ENCODE measurements around the gene NAA10.

Gene NAA10

DNA sequence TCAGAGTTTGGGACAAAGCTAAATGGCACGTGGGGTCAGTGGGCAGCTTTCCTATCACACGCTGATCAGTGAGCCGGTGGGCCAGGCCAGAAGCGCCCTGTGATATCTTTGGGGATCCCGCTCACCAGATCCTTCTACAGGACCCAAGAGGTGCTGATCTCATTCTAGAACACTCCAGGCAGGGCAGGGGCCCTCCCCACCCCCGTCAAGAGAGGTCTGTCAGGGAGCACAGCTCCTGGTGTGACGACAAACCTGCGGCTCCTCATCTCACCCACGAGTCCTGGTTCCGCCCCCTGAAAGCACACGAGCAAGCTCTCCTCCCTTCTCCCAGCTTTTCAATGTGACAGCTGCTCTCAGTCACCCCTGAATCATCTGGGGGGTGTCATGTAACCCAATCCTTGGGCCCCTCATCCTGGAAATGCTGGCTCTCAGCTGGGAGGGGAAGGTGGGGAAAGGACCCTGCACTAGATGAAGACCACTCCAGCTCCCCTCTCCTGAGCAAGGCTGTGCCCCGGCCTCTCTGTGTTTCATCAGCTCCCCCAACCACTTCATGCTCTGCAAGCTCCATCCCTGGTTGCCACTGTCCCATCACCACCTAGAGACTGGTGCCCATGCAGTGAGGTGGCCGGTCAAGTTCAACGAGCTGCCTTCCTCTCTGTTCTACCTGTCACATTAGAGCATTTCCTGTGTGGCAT, 32.2 kb upstream of the NAA10 start:
- DNase-seq, result no peak

DNA sequence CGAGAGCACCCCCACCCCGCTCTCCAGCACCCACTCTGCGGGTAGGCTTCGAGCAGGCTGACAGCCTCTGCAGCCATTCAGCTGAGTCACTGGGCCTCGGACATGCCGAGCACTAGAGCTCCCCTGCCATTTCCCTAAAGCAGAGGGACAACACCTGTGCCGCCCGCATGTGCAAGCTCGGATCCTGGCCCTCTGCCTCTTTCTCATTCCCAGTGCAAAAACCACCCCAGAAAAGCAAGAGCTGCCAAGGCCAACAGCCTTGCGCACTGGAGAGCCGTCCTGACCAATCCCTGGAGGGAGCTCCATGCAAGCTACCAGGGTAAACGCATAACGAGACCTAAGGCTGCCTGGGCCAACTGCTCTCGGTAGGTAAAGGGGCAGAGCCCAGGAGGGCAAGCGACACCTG, 31.4 kb upstream of the NAA10 start:
- DNase-seq, result no peak

DNA sequence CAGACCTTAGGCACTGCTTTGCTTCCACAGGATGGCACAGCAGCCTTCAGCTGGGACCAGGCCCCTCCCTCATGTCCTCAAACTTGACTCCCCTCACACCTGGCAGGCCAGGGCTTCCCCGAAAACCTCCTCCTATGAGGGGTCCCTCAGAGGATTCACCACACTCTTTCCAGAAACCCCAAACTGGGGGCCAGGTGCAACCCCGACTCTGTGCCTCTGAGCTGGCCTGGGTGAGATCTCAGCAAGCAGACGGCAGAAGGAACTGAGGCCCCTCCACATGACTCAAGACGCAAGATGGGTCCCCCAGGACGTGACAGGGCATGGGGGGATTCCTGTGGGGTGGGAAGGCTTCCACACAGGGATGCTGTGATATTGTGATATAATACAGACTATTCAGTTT, 30.6 kb upstream of the NAA10 start:
- no peak for DNase-seq

DNA sequence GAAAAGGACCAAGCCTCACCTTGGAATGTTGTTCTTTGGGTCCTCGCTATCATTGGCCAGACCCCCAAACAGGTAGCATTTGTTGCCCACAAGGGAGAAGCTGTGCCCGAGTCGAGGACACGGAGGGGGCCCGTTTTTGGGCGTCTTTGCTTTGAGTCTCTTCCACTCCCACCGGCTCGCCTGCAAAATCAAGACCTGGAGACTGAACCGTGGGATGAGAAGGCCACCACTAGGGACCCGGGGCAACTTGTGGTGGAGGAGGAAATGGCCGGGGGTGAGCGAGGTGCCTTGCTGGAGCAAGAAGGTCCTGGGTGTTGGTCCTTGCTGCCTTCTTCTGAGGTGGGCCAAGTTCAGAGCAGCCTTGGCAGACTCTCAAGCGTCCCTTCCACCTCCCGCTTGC, 29.3 kb upstream of the NAA10 start:
- DNase-seq, result no peak

DNA sequence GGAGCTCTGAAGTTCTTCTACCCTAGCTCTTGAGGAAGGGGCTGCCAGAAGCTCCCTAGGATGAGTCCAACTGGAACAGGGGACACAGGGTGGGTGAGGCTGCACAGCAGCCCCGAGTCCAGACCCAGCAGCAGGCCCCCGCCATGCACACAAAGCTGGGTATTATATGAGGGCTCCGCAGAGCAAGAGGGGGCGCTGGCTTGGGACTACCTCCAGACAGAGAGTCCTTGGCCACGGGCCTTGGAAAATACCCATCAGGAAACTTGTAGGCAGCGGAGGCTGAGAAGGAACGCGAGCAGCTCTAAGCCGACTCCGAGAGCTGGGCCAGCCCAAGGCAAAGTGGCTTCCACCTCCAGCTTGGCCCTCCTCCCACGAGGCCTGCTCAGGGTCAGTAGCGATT, 28.7 kb upstream of the NAA10 start:
- DNase-seq, result no peak

DNA sequence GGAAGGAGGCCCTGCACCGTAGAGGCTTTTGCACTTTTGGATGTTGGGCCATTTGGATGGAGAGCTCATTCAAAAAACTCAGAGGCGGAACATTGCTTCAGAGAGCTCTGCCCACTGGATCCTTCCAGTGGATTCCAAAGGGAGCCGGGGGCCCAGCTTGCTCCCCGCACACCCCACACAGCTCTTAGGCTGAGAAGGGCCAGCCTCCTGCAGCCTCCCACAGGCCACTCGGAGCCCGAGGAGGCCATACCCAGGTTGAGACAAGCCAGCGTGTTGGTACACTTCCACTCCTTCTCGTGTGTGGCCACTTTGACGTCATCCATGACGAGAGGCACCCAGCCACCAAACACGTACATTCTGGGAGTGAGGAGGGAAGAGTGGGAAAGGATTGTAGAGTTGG, 26.5 kb upstream of the NAA10 start:
- DNase-seq, result no peak

DNA sequence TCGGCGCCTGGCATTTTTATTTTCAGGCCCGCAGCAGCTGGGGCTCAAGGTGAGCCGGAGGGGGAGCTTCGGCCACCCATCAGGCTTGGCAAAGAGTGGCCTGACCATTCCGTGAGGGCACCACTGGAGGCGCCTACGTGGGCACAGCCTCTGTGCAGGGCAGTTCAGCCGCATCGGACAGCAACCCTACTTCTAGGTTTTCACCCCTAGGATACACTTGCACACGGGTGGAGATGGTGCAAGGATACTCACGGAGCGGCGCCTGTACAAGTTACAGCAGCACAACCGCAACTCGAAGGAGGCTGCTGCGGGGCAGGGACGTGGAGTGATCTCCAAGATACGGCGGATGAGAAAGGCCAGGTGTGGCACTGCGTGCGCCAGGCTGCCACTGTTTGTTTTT, 25.9 kb upstream of the NAA10 start:
- no peak for DNase-seq

DNA sequence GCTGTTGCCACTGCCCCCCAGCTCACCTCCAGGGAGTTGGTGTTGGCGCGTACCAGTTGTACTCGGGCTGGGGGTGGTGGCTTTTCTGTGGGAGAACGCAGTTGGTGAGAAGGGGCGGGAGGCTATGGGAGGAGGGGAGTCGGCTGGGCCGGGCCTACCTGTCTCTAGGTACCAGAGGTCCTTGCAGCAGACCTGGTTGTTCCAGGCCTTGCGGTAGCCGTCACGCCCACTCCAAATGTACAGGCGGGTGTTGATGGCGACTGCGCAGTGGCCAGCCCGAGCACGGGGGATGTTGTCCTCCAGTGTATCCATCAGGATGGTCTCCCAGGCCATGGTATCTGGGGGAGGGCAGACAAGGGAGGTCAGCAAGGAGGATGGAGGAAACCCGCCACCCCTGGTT, 25.2 kb upstream of the NAA10 start:
- DNase-seq, result no peak

DNA sequence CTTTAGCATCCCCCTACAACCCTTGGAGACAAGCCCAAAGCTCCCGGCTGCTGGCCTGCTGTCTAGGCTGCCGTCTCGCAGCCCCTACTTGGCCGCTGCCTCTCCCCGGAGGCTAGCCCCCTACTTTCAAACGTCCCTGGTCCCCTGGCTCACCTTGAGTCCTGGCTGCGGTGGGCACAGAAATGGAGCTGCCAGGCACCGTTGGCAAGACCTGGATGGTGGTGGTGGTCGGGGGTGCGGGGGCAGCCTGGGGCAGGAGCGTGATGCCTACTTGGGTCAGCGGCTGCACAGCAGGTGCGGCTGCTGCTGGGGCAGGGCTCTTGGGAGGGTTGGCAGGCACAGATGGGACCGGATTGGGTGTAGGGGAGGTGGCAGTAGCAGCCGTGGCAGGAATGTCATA, 24.8 kb upstream of the NAA10 start:
- no peak for DNase-seq

DNA sequence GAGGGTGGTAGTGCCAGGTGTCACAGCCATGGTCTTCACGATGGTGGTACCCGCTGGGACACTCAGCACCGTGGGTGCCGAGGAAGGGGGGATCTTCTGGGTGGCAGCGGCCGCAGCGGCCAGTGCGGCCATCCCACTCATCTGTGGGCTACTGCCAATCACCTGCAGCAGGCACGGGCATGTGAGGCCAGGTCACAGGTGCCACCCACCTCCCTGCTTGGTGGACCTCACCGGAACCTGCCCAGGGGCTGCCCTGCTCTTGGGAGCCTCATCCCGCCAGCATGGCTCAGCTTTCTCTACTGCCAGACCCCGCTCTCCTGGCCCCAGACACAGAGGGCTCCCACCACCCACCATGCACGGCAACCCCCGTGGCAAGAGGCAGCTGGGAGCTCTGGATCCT, 23.8 kb upstream of the NAA10 start:
- no peak for DNase-seq

DNA sequence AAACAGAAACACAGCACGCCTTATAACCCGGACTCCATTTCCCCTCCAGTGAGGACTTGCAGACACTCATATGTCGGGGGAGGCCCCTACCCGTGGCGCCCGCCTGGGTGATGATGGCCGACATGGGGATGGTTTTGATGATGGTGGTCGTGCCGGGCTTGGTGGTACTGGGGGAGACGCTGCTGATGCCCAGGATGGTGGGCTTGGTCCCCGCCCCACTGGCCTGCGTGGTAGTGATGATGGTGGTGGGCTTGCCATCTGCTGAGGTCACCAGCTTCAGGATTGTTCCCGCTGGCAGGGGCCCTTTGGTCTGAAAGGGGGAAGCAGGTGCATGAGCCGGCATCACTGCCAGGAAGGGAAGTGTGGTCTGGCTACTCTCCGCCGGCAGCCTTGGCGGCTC, 22.4 kb upstream of the NAA10 start:
- DNase-seq, result no peak

DNA sequence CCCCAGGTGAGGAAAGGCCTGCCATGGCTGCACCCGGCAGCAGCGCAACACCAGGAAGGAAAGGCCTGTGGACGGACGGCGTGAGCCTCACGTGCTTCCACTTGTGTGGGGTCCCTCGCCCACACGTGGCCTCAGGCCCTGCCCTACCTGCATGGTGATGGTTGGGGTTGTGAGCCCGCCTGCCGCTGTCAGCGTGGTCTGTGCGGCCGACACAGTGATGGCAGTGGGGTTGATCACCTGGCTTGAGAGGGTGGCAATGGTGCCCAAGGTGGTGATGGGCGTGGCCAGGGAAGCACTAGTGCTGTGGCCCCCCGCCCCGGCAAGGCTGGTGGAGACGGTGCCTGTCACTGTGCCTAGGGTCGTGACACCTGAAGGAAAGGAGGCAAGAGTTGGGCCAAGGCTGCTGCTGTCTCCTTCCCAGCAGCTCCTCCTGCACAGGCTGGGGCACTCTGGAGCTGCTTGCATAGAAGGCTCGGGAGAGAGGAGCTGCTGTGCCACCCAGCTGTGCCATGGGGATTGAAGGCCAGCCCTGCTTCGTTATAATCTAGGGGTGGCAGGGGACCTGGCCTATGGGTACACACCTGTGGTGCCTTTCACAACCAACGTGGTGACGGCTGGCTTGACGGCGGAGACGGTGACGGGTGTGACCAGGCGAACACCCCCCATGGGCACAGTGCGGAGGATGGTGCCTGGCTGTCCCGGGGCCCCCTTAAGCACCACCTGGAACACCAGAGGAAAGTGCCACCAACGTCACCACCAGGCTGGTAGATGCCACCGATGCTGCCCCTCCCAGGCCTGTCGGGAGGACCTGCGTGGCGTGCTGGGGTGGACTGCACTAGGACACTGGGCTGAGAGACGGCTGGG, 21.4 kb upstream of the NAA10 start:
- no peak for DNase-seq

DNA sequence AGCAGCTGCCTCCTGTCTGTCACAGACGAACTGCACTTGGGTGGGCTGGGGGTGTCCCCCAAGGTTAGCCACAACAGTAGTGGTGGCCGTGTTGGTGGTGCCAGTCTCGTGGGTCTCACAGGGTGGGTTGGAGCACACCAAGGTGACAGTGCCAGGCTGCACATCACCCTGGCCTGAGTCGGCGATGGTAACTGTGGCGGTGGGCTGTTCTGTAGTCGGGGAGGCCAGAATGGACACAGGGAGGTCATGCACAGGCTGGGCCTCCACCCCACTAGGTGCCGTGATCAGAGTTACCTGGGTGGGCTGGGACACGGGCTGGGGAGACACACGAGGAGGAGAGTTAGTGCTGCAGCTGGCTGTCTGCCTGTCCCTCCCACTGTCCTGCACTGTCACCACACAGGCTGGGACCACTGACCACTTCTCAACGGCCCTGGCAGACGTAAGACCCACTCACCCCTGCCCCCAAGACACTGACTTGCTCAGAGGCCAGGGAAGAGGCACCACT, 20.4 kb upstream of the NAA10 start:
- no peak for DNase-seq

DNA sequence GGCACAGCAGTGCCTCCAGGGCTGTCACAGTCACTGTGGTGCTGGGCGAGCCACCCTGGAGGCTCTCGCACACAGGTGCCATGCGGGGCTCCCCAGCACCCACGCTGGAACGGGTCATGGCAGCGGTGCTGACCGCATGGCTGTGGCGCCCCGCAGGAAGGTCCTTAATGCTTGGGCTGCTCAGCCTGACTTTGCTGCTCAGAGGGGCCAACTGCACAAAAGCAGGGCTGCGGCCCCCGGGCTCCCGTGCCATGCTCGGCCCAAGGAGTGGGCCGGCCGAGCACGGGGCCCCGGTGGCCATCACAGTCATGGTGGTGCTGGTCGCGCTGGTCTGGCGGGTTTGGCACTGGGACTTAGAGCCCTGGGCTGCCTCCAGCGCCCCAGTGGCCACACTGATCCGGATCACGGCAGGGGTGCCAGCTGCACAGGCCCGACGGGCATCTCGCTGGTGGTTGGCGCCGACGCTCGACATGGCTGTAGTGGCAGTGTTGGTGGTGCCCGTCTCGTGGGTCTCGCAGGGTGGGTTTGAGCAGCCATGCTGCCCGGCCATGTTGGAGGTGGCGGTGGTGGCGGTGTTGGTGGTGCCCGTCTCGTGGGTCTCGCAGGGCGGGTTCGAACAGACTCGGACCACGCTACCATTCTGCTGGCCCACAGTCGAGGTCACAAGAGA, 19.9 kb upstream of the NAA10 start:
- DNase-seq, result no peak

DNA sequence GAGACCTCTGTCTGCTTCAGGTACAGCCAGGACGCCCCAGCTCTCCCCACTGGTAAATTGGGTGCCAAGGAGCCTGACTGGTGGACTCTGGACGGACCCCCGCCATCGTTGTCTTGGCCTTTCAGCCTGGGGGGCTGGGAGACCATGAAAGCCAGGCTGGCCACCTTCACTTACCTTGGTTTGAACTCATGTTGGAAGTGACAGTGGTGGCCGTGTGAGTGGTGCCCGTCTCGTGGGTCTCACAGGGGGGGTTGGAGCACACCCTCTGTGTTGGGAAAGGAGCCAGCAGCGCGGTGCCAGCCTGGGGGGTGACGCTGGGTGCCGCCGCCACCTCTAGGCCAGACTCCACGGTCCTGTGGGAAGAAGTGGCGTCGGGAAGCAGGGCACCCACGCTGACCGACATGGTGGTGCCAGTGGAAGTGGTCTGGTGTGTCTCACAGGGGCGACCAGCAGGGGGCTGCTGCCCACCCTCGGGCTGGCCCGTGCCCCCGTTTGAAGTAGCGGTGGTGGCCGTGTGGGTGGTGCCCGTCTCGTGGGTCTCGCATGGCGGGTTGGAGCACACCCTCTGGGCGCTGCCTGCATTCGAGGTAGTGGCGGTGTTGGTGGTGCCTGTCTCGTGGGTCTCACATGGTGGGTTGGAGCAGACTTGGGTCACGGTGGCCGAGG, 19.2 kb upstream of the NAA10 start:
- DNase-seq, result no peak

DNA sequence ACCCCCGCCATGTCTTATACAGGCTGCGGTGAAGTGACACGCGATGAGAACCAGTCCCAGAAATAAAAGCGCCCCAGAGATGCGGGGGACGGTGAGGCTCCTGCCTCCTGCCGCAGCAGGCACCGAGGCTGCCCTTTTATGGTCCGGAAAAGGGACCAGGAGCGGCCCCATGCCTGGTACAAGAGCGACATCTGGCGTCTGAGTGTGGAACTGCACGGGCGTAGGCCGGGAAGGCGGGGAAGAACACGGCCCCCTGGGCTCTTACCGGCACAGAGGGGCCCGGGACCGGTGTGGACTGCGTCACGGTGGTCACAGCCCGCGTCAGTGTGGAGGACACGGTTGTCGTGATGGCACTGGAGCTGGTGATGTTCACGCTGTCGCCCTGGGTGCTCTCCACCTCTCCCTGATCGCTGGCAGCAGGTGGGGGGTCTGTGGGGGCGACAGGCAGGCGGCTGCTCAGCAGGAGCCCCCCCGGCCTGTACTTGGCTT, 18.5 kb upstream of the NAA10 start:
- DNase-seq, result peak; percentile 83

DNA sequence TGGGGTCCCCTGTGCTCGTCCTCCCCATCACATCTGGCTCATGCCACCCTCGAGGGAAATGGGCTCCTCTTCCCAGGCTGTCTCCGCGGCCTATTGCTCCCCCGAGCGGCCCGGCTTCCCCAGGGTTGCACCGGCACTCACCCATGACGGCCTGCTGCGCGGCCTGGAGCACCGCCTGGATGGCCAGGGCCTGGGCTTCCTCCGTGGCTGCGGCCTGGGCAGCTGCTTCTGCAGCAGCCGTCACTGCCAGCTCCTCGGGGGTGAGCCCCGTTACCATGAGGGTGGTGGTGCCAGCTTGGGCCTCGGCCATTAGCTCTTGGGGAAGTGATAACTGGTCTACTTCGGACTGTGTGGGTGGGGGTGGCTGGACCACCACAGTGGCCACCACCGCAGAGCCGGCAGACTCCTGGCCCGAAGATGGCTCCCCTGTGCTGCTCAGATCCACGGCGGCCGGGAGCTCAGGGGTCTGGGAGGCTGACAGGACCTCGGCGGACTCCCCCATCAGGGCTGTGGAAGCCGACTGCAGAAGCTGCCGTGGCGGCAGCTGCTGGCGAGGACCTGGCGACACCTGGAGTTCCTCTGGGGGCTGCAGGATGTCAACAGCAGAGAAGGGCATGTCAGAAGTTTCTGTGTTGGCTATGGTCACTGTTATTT, 17.7 kb upstream of the NAA10 start:
- no peak for DNase-seq

DNA sequence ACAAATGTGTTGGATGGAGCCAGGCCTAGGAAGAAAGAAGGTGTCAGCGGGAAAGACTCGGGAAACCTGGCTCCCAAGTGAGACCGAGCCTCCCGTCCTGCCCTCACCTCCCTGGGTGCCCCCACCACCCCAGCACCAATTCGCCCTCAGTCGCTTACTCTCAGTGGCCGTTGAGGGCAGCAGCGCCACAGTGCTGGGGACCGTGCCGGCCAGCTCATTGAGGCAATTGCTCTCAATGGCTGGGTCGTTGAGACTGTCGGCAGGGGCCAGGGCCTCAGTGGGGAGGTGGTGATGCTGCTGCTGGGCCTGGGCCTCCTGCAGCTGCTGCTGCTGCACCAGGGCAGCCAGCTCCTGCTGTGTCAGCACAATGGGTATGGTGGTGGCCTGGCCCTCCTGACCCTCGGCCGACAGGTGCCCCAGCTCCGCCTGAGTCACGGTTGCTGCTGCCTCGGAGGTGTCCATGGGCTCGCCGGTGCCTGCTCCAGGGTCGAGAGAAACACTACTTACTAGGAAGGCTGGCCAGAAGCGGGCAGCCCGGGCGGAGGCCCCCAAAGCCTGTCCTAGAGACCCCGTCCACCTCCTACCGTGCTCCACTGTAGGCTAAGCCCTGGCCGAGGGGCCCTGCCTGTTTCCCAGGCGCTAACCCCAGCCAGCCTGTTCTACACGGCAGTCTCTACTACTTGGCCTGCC, 17.0 kb upstream of the NAA10 start:
- no peak for DNase-seq

DNA sequence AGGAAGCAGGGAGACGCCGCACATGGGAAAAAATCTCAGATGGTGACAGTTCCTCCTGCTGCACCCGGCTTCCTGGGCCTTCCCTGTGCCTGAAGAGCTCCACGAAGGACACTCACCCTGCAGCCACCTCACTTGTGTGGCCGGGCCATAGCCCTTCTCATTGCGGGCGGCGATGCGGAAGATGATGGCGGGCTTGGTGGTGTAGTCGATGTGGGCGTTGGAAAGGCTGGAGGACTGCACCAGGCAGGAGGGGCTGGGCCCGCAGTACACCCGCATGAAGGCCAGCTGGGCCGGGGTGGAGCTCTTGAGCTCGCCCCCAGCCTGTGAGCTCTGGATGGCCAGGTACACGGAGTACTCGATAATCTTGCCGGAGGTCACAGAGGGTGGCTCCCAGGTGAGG, 15.3 kb upstream of the NAA10 start:
- no peak for DNase-seq

DNA sequence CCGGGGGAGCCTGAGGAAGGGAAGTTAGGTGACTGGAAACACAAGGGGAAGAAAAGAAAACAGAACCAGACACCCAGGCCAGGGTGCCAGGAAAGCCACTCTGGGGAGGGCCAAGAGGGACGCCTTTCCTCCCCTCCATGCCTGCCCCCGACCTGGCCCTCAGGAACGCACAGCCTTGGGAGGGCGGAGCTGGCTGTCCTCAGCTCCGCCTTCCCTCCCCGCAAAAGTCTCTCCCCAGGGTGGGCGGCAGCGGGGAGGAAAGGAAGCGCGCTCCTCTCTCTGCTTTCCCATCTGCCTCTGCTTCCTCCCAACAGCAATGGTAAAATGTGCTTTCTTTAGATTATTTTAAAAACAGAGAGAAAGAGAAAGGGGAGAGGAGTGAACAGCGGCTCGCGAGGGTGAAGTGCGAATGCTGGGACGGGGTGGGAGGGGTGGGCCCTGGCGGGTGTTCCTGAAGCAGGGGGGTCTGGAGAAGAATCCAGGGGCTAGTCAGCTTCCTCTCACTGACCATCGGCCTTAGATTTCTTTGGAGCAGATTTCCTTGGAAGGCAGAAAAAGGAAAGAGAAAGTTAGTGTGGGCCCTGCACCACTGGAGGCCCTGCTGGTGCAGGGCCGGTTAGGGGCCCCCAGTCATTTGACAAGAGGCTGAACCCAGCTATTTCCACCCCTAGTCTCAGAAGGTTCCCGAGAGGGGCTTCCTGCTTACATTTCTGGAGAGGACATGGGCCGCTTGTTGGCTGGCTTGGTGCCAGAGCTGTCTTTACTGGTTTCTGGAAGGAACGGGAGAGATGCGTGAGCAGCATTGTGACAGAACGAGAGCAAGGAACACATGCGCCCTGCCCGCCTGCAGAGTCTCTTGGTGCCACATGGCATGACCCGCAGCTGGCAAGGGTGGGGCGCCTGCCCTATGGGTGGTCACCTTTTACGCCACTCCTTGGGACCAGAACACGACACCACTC, 14.3 kb upstream of the NAA10 start:
- DNase-seq, result no peak

DNA sequence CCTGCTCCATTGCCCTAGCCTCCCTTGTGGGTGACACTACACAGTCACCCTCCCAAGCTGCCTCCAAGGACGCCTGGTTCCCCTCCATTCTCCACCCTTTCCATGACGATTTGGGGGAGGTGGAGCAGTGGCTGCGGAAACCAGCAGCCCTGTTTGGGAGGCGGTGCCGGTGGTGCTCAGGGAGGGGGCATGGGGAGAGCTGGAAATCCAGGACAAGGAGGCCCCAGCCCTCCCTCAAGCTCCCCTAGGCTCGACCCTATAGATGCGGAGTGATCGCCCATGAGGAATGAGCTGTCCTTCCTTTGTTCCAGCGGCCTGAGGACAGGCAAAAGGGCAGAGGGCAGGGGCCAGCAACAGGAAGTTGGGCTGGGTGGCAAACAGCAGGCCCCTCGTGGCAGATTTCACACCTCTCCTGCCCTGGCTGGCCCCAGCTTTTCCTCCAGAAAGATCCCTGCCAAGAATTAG, 13.2 kb upstream of the NAA10 start:
- no peak for DNase-seq
